NB4 (cell line): ENCODE results near the gene MYCBPAP.

Experiments
- MYC ChIP-seq: IDR thresholded peaks from 2 replicates; pipeline ENCODE4 v1.6.1; 2011; ENCODE audit warnings: low read depth, low read length
- TF ChIP-seq, protein P1 (sequence below): IDR thresholded peaks from one replicate; pipeline ENCODE4 v1.5.1; 2012; ENCODE audit warnings: low read depth, low read length
- TF ChIP-seq, protein P2 (sequence below): IDR thresholded peaks from 2 replicates; pipeline ENCODE4 v1.6.1; 2011; ENCODE audit warnings: low read depth, low read length

DNA sequence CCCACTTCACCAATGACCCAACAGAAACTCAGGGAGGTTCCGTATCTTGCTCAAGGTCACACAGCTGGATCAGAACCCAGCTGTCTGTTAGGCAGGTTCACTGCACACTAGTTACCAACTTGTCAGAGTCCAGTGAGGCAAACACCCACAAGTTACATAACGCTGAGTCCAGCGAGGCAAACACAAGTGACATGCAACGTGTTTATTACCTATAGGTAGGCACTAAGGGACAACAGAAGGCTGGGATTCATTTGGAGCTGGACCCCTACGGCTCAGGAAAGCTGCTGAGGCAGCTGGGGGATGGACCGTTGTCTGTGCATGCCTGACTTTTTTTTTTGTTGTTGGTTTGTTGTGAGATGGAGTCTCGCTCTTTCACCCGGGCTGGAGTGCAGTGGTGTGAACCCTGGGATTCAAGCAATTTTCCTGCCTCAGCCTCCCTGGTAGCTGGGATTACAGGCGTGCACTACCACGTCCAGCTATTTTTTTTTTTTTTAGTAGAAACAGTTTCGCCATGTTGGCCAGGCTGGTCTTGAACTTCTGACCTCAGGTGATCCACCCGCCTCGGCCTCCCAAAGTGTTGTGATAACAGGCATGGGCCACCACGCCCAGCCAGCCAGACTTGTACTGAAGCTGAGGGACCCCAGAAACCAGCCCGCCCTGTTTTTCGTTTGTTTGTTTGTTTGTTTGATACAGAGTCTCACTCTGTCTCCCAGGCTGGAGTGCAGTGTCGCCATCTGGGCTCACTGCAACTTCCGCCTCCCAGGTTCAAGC is 31.5 kb upstream of the MYCBPAP start:
- TF ChIP-seq, protein P1, sequence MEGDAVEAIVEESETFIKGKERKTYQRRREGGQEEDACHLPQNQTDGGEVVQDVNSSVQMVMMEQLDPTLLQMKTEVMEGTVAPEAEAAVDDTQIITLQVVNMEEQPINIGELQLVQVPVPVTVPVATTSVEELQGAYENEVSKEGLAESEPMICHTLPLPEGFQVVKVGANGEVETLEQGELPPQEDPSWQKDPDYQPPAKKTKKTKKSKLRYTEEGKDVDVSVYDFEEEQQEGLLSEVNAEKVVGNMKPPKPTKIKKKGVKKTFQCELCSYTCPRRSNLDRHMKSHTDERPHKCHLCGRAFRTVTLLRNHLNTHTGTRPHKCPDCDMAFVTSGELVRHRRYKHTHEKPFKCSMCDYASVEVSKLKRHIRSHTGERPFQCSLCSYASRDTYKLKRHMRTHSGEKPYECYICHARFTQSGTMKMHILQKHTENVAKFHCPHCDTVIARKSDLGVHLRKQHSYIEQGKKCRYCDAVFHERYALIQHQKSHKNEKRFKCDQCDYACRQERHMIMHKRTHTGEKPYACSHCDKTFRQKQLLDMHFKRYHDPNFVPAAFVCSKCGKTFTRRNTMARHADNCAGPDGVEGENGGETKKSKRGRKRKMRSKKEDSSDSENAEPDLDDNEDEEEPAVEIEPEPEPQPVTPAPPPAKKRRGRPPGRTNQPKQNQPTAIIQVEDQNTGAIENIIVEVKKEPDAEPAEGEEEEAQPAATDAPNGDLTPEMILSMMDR, result no peak
- TF ChIP-seq, protein P2, sequence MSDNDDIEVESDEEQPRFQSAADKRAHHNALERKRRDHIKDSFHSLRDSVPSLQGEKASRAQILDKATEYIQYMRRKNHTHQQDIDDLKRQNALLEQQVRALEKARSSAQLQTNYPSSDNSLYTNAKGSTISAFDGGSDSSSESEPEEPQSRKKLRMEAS, result no peak
- no peak for TF ChIP-seq MYC
